Activated naive CD4-positive, alpha-beta T cell treated with anti-CD3 and anti-CD28 coated beads, Interleukin-2, amount 10 ng/mL, durations not matched to agents 7 days and 5 days (primary cell): ENCODE data around the gene ZNF319.

Source experiments
- CTCF ChIA-PET: fragments of 350-600 bp; sonication (Branson Sonifier 250); formaldehyde crosslinking; loops from one replicate; lab custom pipeline; 2021; ENCODE audit warnings: antibody characterized with exemption; lab: Charles Lee
- DNase-seq: peaks from one replicate; pipeline ENCODE4 v3.0.0-alpha.2; 2020
- H3K27ac Mint-ChIP-seq: one replicate; pipeline ENCODE4 v1.8.0; 2021; ENCODE audit warnings: mild to moderate bottlenecking, moderate library complexity, mixed read lengths
- H3K27me3 Mint-ChIP-seq: one replicate; pipeline ENCODE4 v1.8.0; 2021; ENCODE audit warnings: mild to moderate bottlenecking, mixed read lengths
- H3K36me3 Mint-ChIP-seq: one replicate; pipeline ENCODE4 v1.8.0; 2021; ENCODE audit warnings: mixed read lengths
- H3K4me1 Mint-ChIP-seq: one replicate; pipeline ENCODE4 v1.8.0; 2021; ENCODE audit warnings: mixed read lengths
- H3K4me3 Mint-ChIP-seq: one replicate; pipeline ENCODE4 v1.8.0; 2021; ENCODE audit warnings: mild to moderate bottlenecking, moderate library complexity, mixed read lengths
- H3K9me3 Mint-ChIP-seq: one replicate; pipeline ENCODE4 v1.8.0; 2021; ENCODE audit warnings: mixed read lengths

ZNF319 gene

GRCh38 chr16:58041628-58041955 lies 41.1 kb upstream of the ZNF319 start:
- H3K27ac Mint-ChIP-seq: no peak overlapping the region
- no peak overlapping the region for H3K4me3 Mint-ChIP-seq
- no peak for DNase-seq
- no peaks in the 10 kb centered on the region for H3K9me3 Mint-ChIP-seq
- H3K36me3 Mint-ChIP-seq: no peaks in the 10 kb centered on the region
- no peaks in the 10 kb centered on the region for H3K27me3 Mint-ChIP-seq
- no peaks in the 10 kb centered on the region for H3K4me1 Mint-ChIP-seq
- CTCF ChIA-PET: no interaction called here

- DNase-seq: no peak
- no peaks in the 10 kb centered on the region for H3K36me3 Mint-ChIP-seq
- H3K4me3 Mint-ChIP-seq: no peak overlapping the region
- no peaks in the 10 kb centered on the region for H3K9me3 Mint-ChIP-seq
- H3K27ac Mint-ChIP-seq: no peak overlapping the region
- no peaks in the 10 kb centered on the region for H3K27me3 Mint-ChIP-seq
- no peaks in the 10 kb centered on the region for H3K4me1 Mint-ChIP-seq
- CTCF ChIA-PET: no interaction called here
Observed at GRCh38 chr16:58040945-58041627, 40.6 kb upstream of the ZNF319 start.

DNA sequence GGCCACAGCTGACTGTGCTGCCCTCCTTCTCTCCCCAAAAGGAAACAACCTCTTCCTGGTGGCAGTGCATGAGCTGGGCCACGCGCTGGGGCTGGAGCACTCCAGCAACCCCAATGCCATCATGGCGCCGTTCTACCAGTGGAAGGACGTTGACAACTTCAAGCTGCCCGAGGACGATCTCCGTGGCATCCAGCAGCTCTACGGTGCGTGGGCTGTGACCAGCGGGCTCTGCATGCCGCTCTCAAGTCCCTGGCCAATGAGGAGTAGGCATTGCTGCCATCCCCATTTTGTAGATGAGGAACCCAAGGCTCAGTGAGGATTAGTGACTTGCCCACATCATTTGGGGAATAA lies 40.0 kb upstream of the ZNF319 start:
- Mint-ChIP-seq H3K27me3 (no peaks in the 10 kb centered on the region), H3K36me3 (no peaks in the 10 kb centered on the region), H3K27ac (no peak overlapping the region), H3K4me1 (no peaks in the 10 kb centered on the region), H3K9me3 (no peaks in the 10 kb centered on the region), H3K4me3 (no peak overlapping the region)
- CTCF ChIA-PET: no interaction called here
- no peak for DNase-seq

DNA sequence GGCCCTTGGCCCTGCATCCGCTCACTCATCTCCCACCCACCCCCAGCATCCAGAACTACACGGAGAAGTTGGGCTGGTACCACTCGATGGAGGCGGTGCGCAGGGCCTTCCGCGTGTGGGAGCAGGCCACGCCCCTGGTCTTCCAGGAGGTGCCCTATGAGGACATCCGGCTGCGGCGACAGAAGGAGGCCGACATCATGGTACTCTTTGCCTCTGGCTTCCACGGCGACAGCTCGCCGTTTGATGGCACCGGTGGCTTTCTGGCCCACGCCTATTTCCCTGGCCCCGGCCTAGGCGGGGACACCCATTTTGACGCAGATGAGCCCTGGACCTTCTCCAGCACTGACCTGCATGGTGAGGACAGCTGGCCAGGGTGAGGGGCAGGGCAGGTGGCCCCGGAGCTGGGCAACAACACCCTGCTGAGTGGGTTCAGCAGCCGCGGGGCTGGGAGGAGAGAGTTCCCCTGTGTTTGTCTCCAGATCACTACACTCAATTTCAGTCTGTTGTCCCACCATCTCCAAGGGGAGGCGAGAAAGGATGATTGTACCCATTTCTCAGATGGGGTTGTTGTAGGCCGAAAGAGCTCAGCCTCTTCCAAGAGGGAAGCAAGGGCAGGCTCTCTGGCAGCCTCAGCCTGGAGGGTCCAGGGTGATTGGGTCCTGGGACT lies 39.5 kb upstream of the ZNF319 start:
- no peak for DNase-seq
- H3K27ac Mint-ChIP-seq: no peak overlapping the region
- H3K9me3 Mint-ChIP-seq: no peaks in the 10 kb centered on the region
- H3K4me1 Mint-ChIP-seq: no peaks in the 10 kb centered on the region
- no peaks in the 10 kb centered on the region for H3K36me3 Mint-ChIP-seq
- CTCF ChIA-PET: no interaction called here
- no peak overlapping the region for H3K4me3 Mint-ChIP-seq
- no peaks in the 10 kb centered on the region for H3K27me3 Mint-ChIP-seq

GRCh38 chr16:58038219-58038641 lies 37.8 kb upstream of the ZNF319 start:
- Mint-ChIP-seq H3K4me1 (no peaks in the 10 kb centered on the region), H3K27ac (no peak overlapping the region), H3K9me3 (no peaks in the 10 kb centered on the region), H3K4me3 (no peak overlapping the region), H3K36me3 (no peaks in the 10 kb centered on the region), H3K27me3 (no peaks in the 10 kb centered on the region)
- CTCF ChIA-PET: no interaction called here
- DNase-seq: no peak

GRCh38 chr16:58037365-58038057 lies 37.0 kb upstream of the ZNF319 start:
- DNase-seq: no peak
- Mint-ChIP-seq H3K4me3 (no peak overlapping the region), H3K27ac (no peak overlapping the region), H3K4me1 (no peaks in the 10 kb centered on the region), H3K9me3 (no peaks in the 10 kb centered on the region), H3K27me3 (no peaks in the 10 kb centered on the region), H3K36me3 (no peaks in the 10 kb centered on the region)
- CTCF ChIA-PET: no interaction called here

DNA sequence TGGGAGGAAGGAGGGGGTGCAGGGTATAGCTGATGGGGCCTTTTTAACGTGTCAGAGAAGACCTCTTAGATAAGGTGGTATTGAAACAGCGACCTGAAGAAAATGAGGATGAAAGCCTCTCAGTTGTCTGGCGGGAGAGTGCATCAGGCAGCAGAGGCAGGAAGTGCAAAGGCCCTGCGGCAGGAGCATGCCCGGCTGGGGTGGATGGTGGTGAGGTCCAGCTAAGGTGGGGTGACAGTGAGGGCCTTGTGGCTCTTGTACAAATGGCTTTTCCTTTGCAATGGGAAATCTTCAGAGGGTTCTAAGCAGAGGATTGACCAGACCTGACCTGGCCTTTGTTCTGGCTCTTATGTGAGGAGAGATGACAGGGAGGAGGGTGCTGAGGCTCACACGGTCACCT lies 36.5 kb upstream of the ZNF319 start:
- CTCF ChIA-PET: no interaction called here
- H3K4me1 Mint-ChIP-seq: no peaks in the 10 kb centered on the region
- no peaks in the 10 kb centered on the region for H3K9me3 Mint-ChIP-seq
- no peak for DNase-seq
- H3K27ac Mint-ChIP-seq: no peak overlapping the region
- H3K27me3 Mint-ChIP-seq: no peaks in the 10 kb centered on the region
- no peak overlapping the region for H3K4me3 Mint-ChIP-seq
- no peaks in the 10 kb centered on the region for H3K36me3 Mint-ChIP-seq

GRCh38 chr16:58035356-58036170 lies 35.1 kb upstream of the ZNF319 start:
- no peak overlapping the region for H3K27ac Mint-ChIP-seq
- no peak for DNase-seq
- H3K36me3 Mint-ChIP-seq: no peaks in the 10 kb centered on the region
- no peak overlapping the region for H3K4me3 Mint-ChIP-seq
- CTCF ChIA-PET: interaction anchor here (1.3 kb wide), 1 partner anchor 137 kb away, joined by 3 read pairs; no protein-coding TSS in a partner anchor
- no peaks in the 10 kb centered on the region for H3K4me1 Mint-ChIP-seq
- no peaks in the 10 kb centered on the region for H3K27me3 Mint-ChIP-seq
- H3K9me3 Mint-ChIP-seq: no peaks in the 10 kb centered on the region

DNA sequence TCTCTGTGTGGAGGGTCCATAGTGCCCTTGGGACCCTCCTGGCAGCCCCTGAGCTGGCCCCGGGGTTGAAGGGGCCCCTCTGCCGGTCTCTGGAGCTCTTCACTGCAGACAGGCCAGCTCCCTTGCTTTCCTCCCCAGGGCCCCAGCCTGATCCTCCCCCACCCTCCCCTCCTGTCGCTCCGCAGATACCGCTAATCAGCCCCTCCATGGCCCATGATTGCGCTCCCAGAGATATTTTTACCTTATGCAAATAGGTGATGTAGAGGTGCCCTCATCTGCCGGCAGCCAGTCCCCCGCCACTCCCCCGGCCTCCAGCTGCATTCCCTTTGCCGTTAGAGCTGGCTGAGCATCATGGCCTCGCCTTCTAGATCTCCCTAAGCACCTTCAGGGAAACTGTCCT lies 34.3 kb upstream of the ZNF319 start:
- Mint-ChIP-seq H3K36me3 (no peaks in the 10 kb centered on the region), H3K27me3 (peaks cover 5% of the 10 kb centered on the region), H3K4me1 (no peaks in the 10 kb centered on the region), H3K9me3 (no peaks in the 10 kb centered on the region), H3K4me3 (no peak overlapping the region), H3K27ac (no peak overlapping the region)
- CTCF ChIA-PET: interaction anchor here (1.3 kb wide), 1 partner anchor 136 kb away, joined by 3 read pairs; no protein-coding TSS in a partner anchor
- no peak for DNase-seq

DNA sequence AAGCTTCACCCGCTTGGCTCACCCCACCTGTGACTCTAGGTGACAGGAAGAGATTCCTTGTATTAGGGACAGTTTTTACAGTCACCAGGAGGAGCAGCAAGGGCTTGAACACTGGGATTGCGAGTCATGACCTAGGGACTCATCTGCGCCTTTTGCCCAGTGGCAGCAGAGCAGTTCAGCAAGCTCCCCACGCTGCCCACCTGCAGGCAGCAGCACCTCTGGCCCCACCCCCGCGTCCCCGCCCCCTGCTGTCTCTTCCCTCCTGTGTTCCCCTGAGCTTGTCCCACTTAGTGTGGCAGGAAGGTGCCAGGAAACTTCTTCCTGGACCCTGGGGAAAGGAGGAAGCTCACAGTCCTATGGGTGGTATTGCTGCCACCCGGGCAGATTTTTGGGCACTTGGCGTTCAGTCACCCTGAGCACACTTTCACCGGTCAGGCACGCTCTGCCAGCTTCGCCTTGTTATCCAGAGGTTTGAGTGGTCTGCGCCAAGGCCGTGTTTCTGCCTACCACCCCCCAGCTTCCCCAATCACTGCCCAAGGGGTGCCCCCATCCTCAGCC lies 33.7 kb upstream of the ZNF319 start:
- CTCF ChIA-PET: interaction anchor here (0.8 to 1.3 kb wide), 3 partner anchors 11 to 135 kb away, joined by 3 read pairs; no protein-coding TSS in a partner anchor
- H3K4me3 Mint-ChIP-seq: no peak overlapping the region
- DNase-seq: no peak
- H3K27ac Mint-ChIP-seq: no peak overlapping the region
- no peaks in the 10 kb centered on the region for H3K4me1 Mint-ChIP-seq
- H3K36me3 Mint-ChIP-seq: no peaks in the 10 kb centered on the region
- peaks cover 8% of the 10 kb centered on the region for H3K27me3 Mint-ChIP-seq
- no peaks in the 10 kb centered on the region for H3K9me3 Mint-ChIP-seq

- H3K36me3 Mint-ChIP-seq: no peaks in the 10 kb centered on the region
- H3K27ac Mint-ChIP-seq: no peak overlapping the region
Observed at GRCh38 chr16:58032710-58033293, 32.3 kb upstream of the ZNF319 start.

DNA sequence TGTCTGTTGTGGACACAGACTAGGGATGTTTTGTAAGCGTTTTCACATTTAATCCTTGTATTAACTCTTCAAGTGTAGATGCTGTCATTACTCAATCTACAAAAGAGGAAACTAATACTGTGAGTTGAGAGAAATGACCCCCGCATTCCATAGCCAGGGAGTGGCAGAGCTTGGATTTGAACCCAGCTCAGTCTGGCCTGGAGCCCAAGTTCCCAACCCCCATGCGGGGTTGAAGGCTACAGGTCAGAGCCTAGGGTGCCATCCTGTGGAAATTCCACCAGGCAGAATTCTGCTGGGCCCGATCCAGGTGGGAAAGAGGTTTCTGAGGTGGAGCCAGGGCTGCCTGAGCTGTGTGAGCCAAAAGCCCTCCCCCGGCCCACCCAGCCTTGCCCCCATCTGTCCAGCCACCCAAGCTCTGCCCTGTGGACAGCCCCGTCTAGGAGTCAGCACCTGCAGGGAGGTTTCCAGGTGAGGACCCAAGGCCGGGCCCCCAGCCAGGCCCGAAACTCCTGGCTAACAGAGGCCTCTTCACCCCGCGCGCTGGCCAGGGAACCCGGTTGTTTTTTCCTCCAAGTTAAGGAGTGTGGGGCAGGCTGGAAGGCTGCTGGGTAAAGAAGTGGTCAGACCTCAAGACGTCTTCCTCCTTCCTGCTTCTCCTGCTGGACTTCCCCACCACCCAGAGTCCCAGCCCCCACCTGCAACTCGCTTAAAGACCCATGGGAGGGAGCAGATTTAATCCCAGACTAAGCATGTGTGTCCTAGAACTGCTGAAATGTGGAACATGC lies 30.7 kb upstream of the ZNF319 start:
- peaks cover 2% of the 10 kb centered on the region for H3K4me1 Mint-ChIP-seq
- no peak overlapping the region for H3K27ac Mint-ChIP-seq
- H3K27me3 Mint-ChIP-seq: peaks cover 38% of the 10 kb centered on the region
- DNase-seq: no peak
- no peaks in the 10 kb centered on the region for H3K9me3 Mint-ChIP-seq
- CTCF ChIA-PET: no interaction called here
- no peaks in the 10 kb centered on the region for H3K36me3 Mint-ChIP-seq
- H3K4me3 Mint-ChIP-seq: no peak overlapping the region

More at GRCh38 chr16:58032710-58033293, 32.3 kb upstream of the ZNF319 start:
- no peak overlapping the region for H3K4me3 Mint-ChIP-seq
- peaks cover 23% of the 10 kb centered on the region for H3K27me3 Mint-ChIP-seq
- H3K9me3 Mint-ChIP-seq: no peaks in the 10 kb centered on the region
- CTCF ChIA-PET: interaction anchor here (0.6 to 1.6 kb wide), 3 partner anchors 9 to 215 kb away, joined by 3 to 5 read pairs (median 4); no protein-coding TSS in a partner anchor
- H3K4me1 Mint-ChIP-seq: peaks cover 2% of the 10 kb centered on the region
- no peak for DNase-seq
